Left cardiac atrium (tissue), 4 donors: ENCODE data around the gene LRP1. TPM values are rescaled to one million over a fixed set of nuclear protein-coding genes. Genes with fewer than 3 reads are reported as not detected.

Experiments
- ATAC-seq, 2 donors: fragments of 200-7000 bp; cut with Tn5 transposase; one replicate each; pipeline ENCODE4 v1.9.1; 2020; ENCODE audit warnings: mild to moderate bottlenecking in 2 of 2, moderate library complexity in 2 of 2
- DNase-seq: peaks from one replicate; pipeline ENCODE4 v3.0.0-alpha.2; 2020
- intact Hi-C, 2 donors: fragments of 100-400 bp; cut with DNase I; formaldehyde crosslinking; loops; one replicate each; pipeline versions ENCODE4 v1.14.1 to v1.15.1; 2022 to 2023
- total RNA-seq, 2 donors: library from RNA; stranded (reverse); fragmentation: NEBNext Ultra II Directional; extraction: Animal tissue kit (Norgen Biotek cat#: 25700); gene quantifications; one replicate each; pipeline ENCODE4 v1.2.1, GENCODE V29; 2021
- donor health status: DM: no; HTN: yes; CAD: no.
- donor health status: DM: no; HTN: yes; CAD: no; lungs with severe emphysema.
- donor health status: DM: yes; HTN: yes; CAD: no.
- donor health status: Dilated cardiomyopathy.

LRP1 gene
- total RNA-seq, 2 donors from 2014 or later: 188 to 222 TPM

- intact Hi-C loops: no loop called here
- ATAC-seq (peak in 1 of 2 donors; percentile 1), DNase-seq (no peak)
Measured at GRCh38 chr12:57129321-57129842, 1.1 kb downstream of the LRP1 start.

- no peak for ATAC-seq
- no peak for DNase-seq
- intact Hi-C loops: loop anchor here in 1 of 2 donors (5.0 kb wide), 1 partner anchor 42 kb away; no protein-coding TSS in a partner anchor
Measured at GRCh38 chr12:57129889-57130288, 1.6 kb downstream of the LRP1 start.

GRCh38 chr12:57130941-57131340, 2.7 kb downstream of the LRP1 start:
- no peak for ATAC-seq
- intact Hi-C loops: loop anchor here in 1 of 2 donors (5.0 kb wide), 1 partner anchor 41 kb away; no protein-coding TSS in a partner anchor
- DNase-seq: no peak

GRCh38 chr12:57131896-57132744, 3.8 kb downstream of the LRP1 start:
- ATAC-seq: no peak
- no peak for DNase-seq

GRCh38 chr12:57133013-57133569, 4.8 kb downstream of the LRP1 start:
- intact Hi-C loops: loop anchor here in 1 of 2 donors (5.0 kb wide), 1 partner anchor 39 kb away; no protein-coding TSS in a partner anchor
- DNase-seq: no peak
- ATAC-seq: peak in 1 of 2 donors; percentile 6

More at GRCh38 chr12:57131896-57132744, 3.8 kb downstream of the LRP1 start:
- intact Hi-C loops: loop anchor here in 1 of 2 donors (5.0 kb wide), 1 partner anchor 40 kb away; no protein-coding TSS in a partner anchor

- intact Hi-C loops: loop anchor here in 1 of 2 donors (5.0 kb wide), 1 partner anchor 38 kb away; no protein-coding TSS in a partner anchor
- ATAC-seq (peak; percentile 35 to 72), DNase-seq (no peak)
Measured at GRCh38 chr12:57133916-57134315, 5.6 kb downstream of the LRP1 start.

GRCh38 chr12:57134949-57135348, 6.7 kb downstream of the LRP1 start:
- intact Hi-C loops: loop anchor here in 1 of 2 donors (5.0 kb wide), 1 partner anchor 37 kb away; no protein-coding TSS in a partner anchor
- no peak for ATAC-seq
- no peak for DNase-seq

- peak; percentile 49 to 51 for ATAC-seq
- intact Hi-C loops: no loop called here
- DNase-seq: peak; percentile 70
Measured at GRCh38 chr12:57135527-57136326, 7.4 kb downstream of the LRP1 start.

- ATAC-seq: peak; percentile 58 to 63
- peak; percentile 84 for DNase-seq
- intact Hi-C loops: no loop called here
Measured at GRCh38 chr12:57138526-57139272, 10.4 kb downstream of the LRP1 start.

- no peak for ATAC-seq
- DNase-seq: no peak
- intact Hi-C loops: no loop called here
Measured at GRCh38 chr12:57139796-57140649, 11.7 kb downstream of the LRP1 start.

GRCh38 chr12:57141249-57141648, 13.0 kb downstream of the LRP1 start:
- intact Hi-C loops: no loop called here
- ATAC-seq (no peak), DNase-seq (no peak)

- peak in 1 of 2 donors; percentile 57 for ATAC-seq
- intact Hi-C loops: no loop called here
- DNase-seq: no peak
Measured at GRCh38 chr12:57142121-57142520, 13.8 kb downstream of the LRP1 start.

GRCh38 chr12:57142727-57143126, 14.4 kb downstream of the LRP1 start:
- no peak for ATAC-seq
- DNase-seq: no peak
- intact Hi-C loops: no loop called here

GRCh38 chr12:57143454-57143853, 15.2 kb downstream of the LRP1 start:
- no peak for DNase-seq
- no peak for ATAC-seq
- intact Hi-C loops: no loop called here

- no peak for ATAC-seq
- DNase-seq: no peak
- intact Hi-C loops: no loop called here
Measured at GRCh38 chr12:57145460-57146059, 17.3 kb downstream of the LRP1 start.

- DNase-seq: no peak
- intact Hi-C loops: no loop called here
- no peak for ATAC-seq
Measured at GRCh38 chr12:57146092-57146491, 17.8 kb downstream of the LRP1 start.
